ENCODE measurements around the gene PCIF1.

- TF ChIP-seq POLR2A (IDR thresholded peaks at IDR 0.05) (no peak), CTCF (IDR thresholded peaks at IDR 0.05) (no peak), POLR2AphosphoS5 (IDR thresholded peaks at IDR 0.05) (no peak)
These were observed 41.6 kb downstream of the PCIF1 start for GRCh38 chr20:45976086-45976485.
